HL-60 (cell line): ENCODE results near the gene SLC25A46.
A peak's percentile ranks its signal among the peaks of the same experiment; 100 is the strongest.

ENCODE experiments used
- DNase-seq, 2 experiments: peaks; one replicate each; pipeline ENCODE4 v3.0.0-alpha.2; 2010 to 2020; ENCODE audit warnings: low read depth in 1 of 2, low spot score in 1 of 2
- H3K27ac ChIP-seq: fragments of 250-450 bp; sonication (Bioruptor Pico); replicated peaks from 2 replicates; pipeline ENCODE4 v1.5.1; 2020; ENCODE audit warnings: mild to moderate bottlenecking, moderate library complexity
- H3K27me3 ChIP-seq: fragments of 250-450 bp; sonication (Bioruptor Pico); 2 replicates; pipeline ENCODE4 v1.5.1; 2021; ENCODE audit warnings: mild to moderate bottlenecking, moderate library complexity; ENCODE audit not compliant: insufficient read depth, poor library complexity, severe bottlenecking
- H3K4me3 ChIP-seq: replicated peaks from 2 replicates; pipeline ENCODE4 v1.5.1; 2011; ENCODE audit warnings: mild to moderate bottlenecking, control low read depth, low read length; ENCODE audit not compliant: insufficient read depth
- GABPA ChIP-seq: IDR thresholded peaks from 2 replicates; pipeline ENCODE4 v1.6.1; 2012; ENCODE audit warnings: low read depth
- POLR2AphosphoS5 ChIP-seq: IDR thresholded peaks from 2 replicates; pipeline ENCODE4 v1.6.1; 2012; ENCODE audit warnings: low read depth
- REST ChIP-seq: IDR thresholded peaks from 2 replicates; pipeline ENCODE4 v1.6.1; 2012; ENCODE audit warnings: low read depth; ENCODE audit not compliant: insufficient replicate concordance
- SPI1 ChIP-seq: IDR thresholded peaks from 2 replicates; pipeline ENCODE4 v1.6.1; 2012; ENCODE audit warnings: low read depth, mild to moderate bottlenecking, borderline replicate concordance
- TF ChIP-seq, protein P1 (sequence below): IDR thresholded peaks from one replicate; pipeline ENCODE4 v1.5.1; 2011; ENCODE audit warnings: low read length, control low read depth, inconsistent platforms; ENCODE audit not compliant: insufficient read depth

Gene SLC25A46

DNA sequence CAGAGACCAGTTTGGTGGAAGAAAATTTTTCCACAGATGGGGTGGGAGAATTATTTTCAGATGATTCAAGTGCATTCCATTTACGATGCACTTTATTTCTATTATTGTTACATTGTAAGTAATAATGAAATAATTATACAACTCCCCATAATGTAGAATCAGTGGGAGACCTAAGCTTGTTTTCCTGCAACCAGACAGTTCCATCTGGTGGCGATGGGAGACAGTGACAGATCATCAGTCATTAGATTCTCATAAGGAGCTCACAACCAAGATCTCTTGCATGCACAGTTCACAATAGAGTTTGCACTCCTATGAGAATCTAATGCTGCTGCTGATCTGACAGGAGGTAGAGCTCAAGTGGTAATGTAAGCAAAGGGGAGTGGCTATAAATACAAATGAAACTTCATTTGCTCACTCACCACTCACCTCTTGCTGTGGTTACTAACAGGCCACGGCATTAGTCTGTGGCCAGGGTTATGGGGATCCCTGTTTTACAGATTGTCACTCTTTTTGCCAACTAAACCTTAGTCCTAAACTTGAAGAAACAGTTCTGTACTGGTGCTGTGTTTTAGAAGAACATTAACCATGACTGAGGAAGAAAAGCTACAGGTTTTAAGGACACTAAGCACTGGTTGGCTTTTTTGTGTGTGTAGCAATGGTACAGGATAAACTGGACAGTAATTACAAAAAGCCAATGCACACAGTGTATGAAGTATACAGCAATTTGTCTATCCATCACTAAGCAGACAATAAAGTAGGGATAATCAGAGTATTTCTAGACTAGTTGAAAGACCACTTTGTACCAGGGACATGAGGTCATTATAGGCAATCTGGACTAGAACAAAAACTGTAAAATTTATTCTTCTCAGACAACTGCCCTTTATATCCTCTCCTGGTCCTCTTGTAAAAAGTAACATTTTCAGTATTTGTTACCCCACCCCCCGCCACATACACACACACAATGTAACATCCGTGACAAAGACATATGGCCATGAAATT lies 22.3 kb upstream of the SLC25A46 start:
- Histone ChIP-seq H3K4me3 (no peak overlapping the region), H3K27me3 (no peaks in the 10 kb centered on the region), H3K27ac (no peak overlapping the region)
- TF ChIP-seq, protein P1, sequence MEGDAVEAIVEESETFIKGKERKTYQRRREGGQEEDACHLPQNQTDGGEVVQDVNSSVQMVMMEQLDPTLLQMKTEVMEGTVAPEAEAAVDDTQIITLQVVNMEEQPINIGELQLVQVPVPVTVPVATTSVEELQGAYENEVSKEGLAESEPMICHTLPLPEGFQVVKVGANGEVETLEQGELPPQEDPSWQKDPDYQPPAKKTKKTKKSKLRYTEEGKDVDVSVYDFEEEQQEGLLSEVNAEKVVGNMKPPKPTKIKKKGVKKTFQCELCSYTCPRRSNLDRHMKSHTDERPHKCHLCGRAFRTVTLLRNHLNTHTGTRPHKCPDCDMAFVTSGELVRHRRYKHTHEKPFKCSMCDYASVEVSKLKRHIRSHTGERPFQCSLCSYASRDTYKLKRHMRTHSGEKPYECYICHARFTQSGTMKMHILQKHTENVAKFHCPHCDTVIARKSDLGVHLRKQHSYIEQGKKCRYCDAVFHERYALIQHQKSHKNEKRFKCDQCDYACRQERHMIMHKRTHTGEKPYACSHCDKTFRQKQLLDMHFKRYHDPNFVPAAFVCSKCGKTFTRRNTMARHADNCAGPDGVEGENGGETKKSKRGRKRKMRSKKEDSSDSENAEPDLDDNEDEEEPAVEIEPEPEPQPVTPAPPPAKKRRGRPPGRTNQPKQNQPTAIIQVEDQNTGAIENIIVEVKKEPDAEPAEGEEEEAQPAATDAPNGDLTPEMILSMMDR: no peak
- DNase-seq: no peak

- Histone ChIP-seq H3K27me3 (no peaks in the 10 kb centered on the region), H3K27ac (no peak overlapping the region), H3K4me3 (no peak overlapping the region)
- TF ChIP-seq REST (no peak), SPI1 (no peak), GABPA (no peak), POLR2AphosphoS5 (no peak)
- TF ChIP-seq, protein P1: no peak
- no peak for DNase-seq
Measured at GRCh38 chr5:110718311-110718710, 20.5 kb upstream of the SLC25A46 start.

GRCh38 chr5:110726249-110727024 lies 12.4 kb upstream of the SLC25A46 start, which contains the start of gene TMEM232:
TSS of gene TMEM232 (minus strand) at chr5:110726671. CDS start at chr5:110667352, 59,319 bp downstream.
- TF ChIP-seq POLR2AphosphoS5: no peak
- no peak for TF ChIP-seq SPI1
- TF ChIP-seq GABPA: no peak
- TF ChIP-seq, protein P1: no peak
- TF ChIP-seq REST: no peak
- H3K4me3 ChIP-seq: peak within 1 kb of the TSS; percentile 43
- H3K27me3 ChIP-seq: no peaks in the 10 kb centered on the region
- H3K27ac ChIP-seq: peak within 1 kb of the TSS; percentile 51; the same call in 1 of the 2 replicates
- peak; percentile 47 to 68 for DNase-seq
